ENCODE data around the gene ACTC1.
"Not testable (repeated sequence)": the region's sequence is repeated elsewhere in the genome, so short reads cannot be mapped to it uniquely, and the experiment has no call there.

ACTC1 gene

GRCh38 chr15:34795267-34796081 is at the start of gene ACTC1:
ACTC1 (minus strand) TSS chr15:34795549; CDS start chr15:34794808, 741 bp downstream.
- DNase-seq (ENCODE audit: low spot score), result no peak

- no peak for DNase-seq (ENCODE audit: low spot score)
Measured at GRCh38 chr15:34841262-34841725, 45.9 kb upstream of the ACTC1 start.

- no peak for DNase-seq (ENCODE audit: low spot score)
Measured at GRCh38 chr15:34838282-34838681, 42.9 kb upstream of the ACTC1 start.

DNA sequence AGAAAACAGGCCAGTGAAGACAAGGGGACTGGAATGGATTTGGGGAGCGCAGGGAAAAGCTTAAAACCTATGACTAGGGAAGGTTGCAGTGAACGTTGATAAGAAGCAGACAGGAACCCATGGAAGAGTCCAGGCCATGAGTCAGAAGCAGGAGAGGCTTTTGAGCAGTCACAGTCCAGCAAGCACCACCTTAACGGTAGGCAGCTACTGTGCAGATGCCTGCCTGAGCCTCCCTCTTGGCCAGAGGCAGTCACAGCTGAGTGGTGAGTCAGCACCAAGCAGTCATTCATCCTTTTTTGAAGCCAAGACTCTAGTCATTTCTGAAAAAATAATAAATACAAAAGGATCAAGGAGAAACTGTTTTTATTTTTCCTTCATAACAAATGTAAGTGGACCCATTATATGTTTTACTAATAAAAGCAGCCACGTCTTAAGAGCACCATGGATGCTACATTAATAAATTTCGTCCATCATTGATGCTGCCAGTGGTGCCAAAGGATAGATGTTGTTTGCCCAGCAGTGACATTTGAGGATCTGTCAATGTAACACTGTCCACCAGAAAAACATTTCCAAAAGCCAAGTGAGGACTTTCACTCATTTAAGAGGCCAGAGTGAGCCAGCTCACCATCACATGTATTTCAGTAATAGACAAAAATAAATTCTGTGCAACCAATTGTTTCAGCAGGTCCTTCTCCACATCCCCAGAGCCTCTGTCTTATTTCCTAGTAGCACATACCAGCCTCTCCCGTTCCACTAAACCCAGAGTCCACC is 42.1 kb upstream of the ACTC1 start:
- no peak for DNase-seq (ENCODE audit: low spot score)

GRCh38 chr15:34828145-34828911 is 33.0 kb upstream of the ACTC1 start:
- DNase-seq (ENCODE audit: low spot score), result no peak

DNA sequence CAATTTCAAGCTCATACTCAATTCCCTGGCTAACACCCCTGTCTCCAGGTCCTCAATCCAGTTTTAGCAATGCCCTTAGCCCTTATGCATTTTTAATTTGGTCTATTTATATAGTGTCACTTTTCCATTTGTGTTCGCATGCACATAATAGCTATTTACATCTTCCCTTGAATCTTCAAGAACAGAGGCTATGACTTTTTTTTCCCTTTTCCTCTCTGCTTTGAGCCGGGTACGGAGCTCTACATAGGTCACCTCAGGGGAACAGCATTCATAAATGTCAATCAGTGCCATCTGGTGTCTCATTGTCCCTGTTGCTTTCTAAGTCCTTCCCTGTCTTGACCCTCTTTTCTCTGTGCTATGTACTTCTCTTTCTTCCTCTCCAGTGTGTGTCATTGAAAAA is 26.5 kb upstream of the ACTC1 start:
- DNase-seq (ENCODE audit: low spot score), result no peak

GRCh38 chr15:34820110-34820509 is 24.8 kb upstream of the ACTC1 start:
- no peak for DNase-seq (ENCODE audit: low spot score)

DNA sequence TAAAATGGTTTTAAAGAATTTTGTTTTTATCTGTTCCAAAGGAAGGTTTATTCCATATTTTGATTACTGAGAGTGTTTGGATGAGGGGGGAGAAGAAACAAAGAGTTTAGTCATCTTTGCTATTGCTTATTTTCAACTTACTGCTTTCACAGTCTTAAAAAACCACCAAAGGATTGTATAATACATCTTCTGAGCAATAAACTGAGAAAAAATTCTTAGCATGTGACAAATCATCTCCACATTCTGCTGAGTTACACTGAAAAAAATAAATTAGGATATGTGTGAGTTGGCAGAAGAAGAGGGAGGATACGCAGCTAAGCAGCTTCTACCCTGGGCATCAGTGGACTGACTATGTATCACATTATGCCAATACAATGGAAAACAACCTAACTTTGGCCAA is 23.2 kb upstream of the ACTC1 start:
- no peak for DNase-seq (ENCODE audit: low spot score)

DNA sequence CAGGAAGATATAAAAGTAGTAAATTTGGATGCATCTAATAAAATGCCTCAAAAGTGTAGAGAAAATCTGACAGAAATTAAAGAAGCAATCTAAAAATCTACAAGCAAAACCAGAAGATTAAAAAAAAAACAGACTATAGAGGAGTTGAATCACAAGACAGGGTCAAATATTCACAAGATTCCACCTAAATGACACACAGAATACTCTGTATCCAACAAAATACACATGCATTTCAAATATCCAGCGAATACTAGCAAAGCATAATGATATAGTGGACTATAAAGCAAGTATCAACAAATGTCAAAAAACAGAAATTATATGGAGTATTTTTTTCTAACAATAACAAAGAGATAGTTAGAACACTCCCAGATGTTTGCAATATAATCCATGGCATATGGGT is 20.5 kb upstream of the ACTC1 start:
- DNase-seq (ENCODE audit: low spot score), result no peak

DNA sequence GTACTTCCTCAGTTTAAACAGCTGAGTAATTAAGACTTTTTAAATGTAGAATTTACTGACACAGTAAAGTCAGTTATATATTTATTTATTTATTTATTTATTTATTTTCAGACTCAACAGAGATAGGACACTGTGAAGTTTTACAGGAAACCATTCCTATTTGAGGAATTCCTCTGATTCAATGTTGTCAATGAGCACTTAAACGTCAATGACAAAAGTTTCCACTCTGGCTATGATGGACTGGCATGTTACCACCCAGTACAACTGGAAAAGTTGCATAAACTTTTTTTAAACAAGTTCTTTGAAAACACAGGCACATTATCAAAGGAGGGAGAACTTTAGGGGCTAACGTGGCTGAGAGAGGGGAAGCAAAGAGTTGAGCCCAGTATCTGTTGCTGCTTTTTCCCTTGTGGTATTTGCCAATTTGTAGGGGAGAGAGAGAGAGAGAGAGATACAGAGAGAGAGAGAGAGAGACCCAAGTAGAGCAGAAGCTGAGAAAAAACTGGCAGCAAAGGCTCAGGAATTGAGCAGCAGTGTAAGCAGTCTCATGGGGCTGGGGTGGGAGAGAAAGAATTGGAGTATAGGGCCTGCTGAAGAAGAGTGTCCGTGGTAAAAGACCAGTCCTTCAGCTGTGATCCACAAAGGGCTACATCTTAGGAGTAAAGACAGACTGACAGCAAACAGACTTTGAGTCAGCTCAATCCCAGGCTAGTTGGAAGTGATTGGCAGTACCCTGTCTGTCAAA is 18.3 kb upstream of the ACTC1 start:
- no peak for DNase-seq (ENCODE audit: low spot score)

GRCh38 chr15:34812868-34813365 is 17.6 kb upstream of the ACTC1 start:
- DNase-seq (ENCODE audit: low spot score), result not testable (repeated sequence)

- DNase-seq (ENCODE audit: low spot score), result no peak
Measured at GRCh38 chr15:34812369-34812768, 17.0 kb upstream of the ACTC1 start.

DNA sequence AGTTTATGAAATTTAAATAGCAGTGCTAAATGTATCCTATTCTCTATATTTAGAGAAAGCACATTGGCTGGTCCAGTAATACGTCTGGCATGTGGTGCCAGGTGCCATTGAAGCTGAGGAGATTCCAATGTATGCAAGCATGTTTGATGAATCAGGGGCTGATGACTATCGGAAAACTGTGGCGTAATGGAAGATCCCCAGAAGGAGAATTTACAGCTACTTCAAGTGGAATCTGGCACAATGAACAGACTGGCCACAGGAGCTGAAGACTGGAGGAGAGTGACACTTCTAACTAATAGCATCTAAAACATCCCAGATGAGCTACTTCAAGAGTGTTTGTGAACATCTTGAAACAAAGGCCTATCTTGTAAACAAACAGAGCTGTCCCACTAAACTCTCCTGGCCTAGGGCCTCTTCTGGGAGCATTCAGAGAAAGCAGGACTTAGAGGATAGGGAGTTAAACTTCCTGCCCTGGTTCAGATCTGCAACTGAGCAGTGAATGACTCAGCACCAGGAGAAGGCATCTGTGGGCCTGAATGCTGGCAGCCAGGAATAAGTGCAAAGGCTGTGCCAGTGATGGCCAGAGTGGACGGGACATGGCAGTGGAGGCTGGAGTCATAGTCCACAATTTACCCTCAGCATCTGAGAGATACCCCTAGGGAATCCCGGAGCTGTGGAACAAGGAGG is 15.2 kb upstream of the ACTC1 start:
- no peak for DNase-seq (ENCODE audit: low spot score)

- no peak for DNase-seq (ENCODE audit: low spot score)
Measured at GRCh38 chr15:34809186-34809585, 13.8 kb upstream of the ACTC1 start.

DNA sequence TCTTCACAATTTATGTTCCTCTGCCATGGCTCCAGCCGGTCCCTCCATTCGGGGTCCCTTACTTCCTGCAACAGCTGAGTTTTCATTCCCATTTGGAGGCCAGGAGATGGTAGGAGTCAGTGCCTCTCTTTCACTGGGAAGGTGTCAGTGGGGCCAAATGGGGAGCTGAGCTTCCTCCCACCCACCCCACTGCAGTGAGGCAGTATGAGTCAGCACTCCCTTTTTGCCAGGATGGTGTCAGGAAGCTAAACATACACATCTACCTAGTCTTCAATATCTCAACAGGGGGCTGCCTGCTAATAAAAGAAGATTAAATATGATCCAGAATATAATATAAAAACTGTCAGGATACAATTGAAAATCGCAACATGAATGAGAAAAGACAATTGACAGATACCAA is 12.7 kb upstream of the ACTC1 start:
- DNase-seq (ENCODE audit: low spot score), result no peak

DNA sequence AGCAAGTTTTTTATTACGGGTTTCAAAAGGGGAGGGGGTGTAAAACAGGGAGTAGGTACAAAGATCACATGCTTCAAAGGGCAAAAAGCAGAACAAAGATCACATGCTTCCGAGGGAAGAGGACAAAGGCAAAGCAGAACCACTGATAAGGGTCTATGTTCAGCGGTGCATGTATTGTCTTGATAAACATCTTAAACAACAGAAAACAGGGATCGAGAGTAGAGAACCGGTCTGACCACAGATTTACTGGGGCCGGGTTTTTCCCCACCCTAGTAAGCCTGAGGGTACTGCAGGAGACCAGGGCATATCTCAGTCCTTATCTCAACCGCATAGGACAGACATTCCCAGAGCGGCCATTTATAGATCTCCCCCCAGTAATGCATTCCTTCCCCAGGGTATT is 11.9 kb upstream of the ACTC1 start:
- DNase-seq (ENCODE audit: low spot score), result not testable (repeated sequence)

DNA sequence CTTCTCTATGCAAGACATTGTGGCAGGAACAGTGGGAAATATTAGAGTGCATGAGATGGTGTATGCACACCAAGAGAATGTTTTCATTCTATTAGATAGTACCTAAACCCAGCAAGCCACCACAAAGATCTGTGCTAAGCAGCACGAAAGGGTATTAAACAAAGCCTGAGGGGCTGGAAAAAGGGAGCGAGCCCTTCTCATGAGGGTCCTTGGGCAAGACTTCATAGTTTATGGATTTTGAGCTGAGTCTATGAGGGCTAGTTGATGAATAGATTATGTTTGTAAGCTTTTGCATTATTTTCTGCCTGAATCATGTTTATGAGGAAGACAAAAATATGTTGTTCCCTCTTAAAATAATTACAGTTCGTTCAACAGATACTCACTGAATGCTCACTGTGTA is 9.4 kb upstream of the ACTC1 start:
- no peak for DNase-seq (ENCODE audit: low spot score)

GRCh38 chr15:34804113-34804512 is 8.8 kb upstream of the ACTC1 start:
- DNase-seq (ENCODE audit: low spot score), result no peak

DNA sequence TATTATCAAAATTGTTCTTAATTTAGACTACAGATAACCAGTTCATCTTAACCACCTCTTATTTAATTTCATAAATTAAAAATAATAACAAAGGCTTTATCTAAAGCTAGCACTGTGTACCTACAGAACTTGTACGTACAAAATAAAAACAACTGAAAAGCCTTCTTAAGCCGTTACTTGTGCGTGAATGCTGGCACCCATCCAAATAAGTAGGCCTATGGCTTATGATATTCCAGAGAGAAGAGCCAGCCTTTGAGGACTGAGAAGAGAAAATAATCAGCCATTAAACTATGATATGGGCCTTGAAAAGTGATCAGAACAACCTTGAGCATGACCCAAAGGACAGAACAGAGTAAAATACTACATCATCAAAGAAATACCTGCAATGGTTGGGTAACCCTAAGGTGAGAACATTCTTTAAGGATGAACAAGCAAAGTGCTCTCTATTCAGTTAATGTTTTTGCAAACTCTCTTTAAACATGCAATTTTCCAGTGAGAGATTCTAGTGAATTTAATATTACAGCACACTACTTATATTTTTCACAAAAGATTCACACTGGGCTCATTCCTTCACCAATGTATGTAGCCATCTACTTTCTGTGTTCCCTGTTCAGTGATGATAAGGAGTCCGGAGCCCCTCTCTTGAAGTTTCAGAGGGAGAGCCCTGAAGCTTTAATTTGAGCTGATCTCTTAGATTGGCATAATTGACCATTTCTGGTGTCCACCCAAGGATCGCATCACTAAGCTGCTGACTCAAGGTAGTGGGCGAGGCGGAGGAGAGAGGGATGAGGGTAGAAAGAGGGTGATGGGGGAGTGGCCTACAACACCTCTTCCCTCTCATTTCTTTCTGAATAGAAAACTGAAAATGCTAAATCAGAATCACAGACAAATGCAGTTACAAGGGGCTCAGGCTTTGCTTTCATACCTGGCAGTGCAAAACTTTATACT is 7.7 kb upstream of the ACTC1 start:
- DNase-seq (ENCODE audit: low spot score), result no peak

DNA sequence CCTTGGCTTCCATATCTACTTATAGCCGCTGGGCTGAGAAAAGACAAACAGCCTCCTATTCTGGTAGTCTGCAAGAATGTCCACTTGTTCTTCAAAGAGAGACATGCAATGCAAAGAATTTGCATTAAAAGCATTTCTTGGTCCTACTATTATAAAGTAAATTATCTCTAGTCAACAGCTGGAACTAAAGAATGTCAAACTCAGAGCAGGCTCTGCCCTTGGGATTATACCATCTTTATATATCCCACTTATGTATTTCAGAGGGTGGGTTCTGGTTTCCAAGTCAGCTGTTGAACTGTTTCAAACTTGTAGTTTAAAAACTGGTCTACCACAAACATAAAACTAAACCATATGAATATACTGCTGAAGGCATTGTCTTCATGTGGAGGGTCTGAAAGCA is 7.0 kb upstream of the ACTC1 start:
- no peak for DNase-seq (ENCODE audit: low spot score)
